IPS DF 6.9 (cell line): ENCODE data around the gene UBR1.
"Not testable (repeated sequence)": the region's sequence is repeated elsewhere in the genome, so short reads cannot be mapped to it uniquely, and the experiment has no call there.

Experiments used
- DNase-seq: peaks from one replicate; pipeline ENCODE4 v3.0.0-alpha.2; 2013; ENCODE audit warnings: low read depth, low spot score
- H3K27ac ChIP-seq: one replicate; pipeline ENCODE4 v1.5.1; 2013; ENCODE audit warnings: low read length, control low read depth
- H3K27me3 ChIP-seq: 2 replicates; pipeline ENCODE4 v1.6.1; 2013; ENCODE audit warnings: mild to moderate bottlenecking, low read length; ENCODE audit not compliant: control insufficient read depth, insufficient read depth
- H3K36me3 ChIP-seq: 2 replicates; pipeline ENCODE4 v1.6.1; 2013; ENCODE audit warnings: low read length; ENCODE audit not compliant: control insufficient read depth, insufficient read depth
- H3K4me1 ChIP-seq: 2 replicates; pipeline ENCODE4 v1.6.1; 2013; ENCODE audit warnings: low read length; ENCODE audit not compliant: control insufficient read depth, insufficient read depth
- H3K4me3 ChIP-seq: 2 replicates; pipeline ENCODE4 v1.5.1; 2013; ENCODE audit warnings: mild to moderate bottlenecking, low read length
- H3K9me3 ChIP-seq: 2 replicates; pipeline ENCODE4 v1.6.1; 2013; ENCODE audit warnings: low read length, inconsistent platforms; ENCODE audit not compliant: control insufficient read depth, insufficient read depth
- WGBS: extraction: QIAGEN DNeasy Blood & Tissue Kit; methylation state at CpG from one replicate; pipeline ENCODE4 v1.1.7; 2013; ENCODE audit warnings: mixed read lengths, missing lambda C conversion rate; ENCODE audit not compliant: insufficient read length, insufficient coverage; 5-methylcytosine and 5-hydroxymethylcytosine counted together

UBR1 gene

DNA sequence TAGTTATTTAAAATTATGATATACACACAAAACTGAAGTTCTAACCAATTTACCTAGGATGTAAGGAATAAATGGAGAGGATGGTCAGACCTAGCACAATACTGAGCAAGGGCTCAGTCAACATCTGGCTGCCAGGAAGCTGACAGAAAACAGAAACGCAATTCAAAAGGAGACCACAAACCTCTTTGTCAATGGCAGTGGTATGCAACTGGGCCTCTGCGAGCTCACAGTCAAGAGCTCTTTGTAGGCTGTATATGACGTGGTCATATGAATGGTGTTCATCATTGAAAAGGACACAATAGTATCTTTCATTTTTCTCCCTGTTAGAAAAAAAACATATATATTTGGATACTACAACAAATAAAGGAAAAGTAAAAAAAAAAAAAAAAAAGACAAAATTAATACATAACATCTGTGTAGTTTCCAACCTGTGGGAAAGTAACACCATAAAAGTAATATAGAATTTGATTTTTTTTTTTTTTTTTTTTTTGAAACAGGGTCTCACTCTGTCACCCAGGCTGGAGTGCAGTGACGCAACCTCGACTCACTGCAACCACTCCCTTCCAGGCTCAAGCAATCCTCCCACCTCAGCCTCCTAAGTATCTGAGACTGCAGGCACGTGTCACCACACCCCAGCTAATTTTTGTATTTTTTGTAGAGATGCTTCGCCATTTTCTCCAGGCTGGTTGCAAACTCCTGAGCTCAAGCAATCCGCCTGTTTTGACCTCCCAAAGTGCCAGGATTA lies 37.9 kb downstream of the UBR1 start:
- no CpG with 5 or more reads among the region's 8 CpGs for WGBS
- H3K4me1 ChIP-seq: no peaks in the 10 kb centered on the region
- H3K4me3 ChIP-seq: no peak overlapping the region
- no peak for DNase-seq
- H3K27me3 ChIP-seq: no peaks in the 10 kb centered on the region
- H3K27ac ChIP-seq: no peak overlapping the region
- H3K9me3 ChIP-seq: no peaks in the 10 kb centered on the region
- H3K36me3 ChIP-seq: no peaks in the 10 kb centered on the region

- Histone ChIP-seq H3K9me3 (no peaks in the 10 kb centered on the region), H3K4me1 (no peaks in the 10 kb centered on the region), H3K27me3 (no peaks in the 10 kb centered on the region), H3K27ac (no peak overlapping the region), H3K4me3 (no peak overlapping the region), H3K36me3 (0 out of 2 replicates have a peak, but pooled peaks cover 2% of the 10 kb centered on the region)
- DNase-seq: no peak
Observed at GRCh38 chr15:43056696-43057095, 49.1 kb downstream of the UBR1 start.

DNA sequence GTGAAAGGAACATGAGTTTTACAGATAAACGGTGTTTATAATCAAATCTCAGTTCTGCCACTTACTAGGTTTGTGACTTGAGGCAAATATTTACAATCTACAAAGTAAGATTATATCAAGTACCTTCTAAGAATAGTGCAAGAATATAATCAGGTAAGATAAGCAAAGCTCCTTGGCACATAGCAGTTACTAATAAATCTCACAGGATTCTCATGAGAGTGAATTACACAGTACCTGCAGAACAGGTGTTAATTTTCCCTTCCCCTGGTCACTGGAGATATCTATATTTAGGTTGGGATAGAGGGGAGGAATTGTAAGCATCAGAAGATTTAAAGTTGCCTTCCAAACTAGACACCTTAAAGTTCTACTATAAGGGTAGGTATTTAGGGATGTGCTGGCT lies 53.0 kb downstream of the UBR1 start:
- Histone ChIP-seq H3K4me3 (no peak overlapping the region), H3K27me3 (no peaks in the 10 kb centered on the region), H3K27ac (no peak overlapping the region), H3K4me1 (no peaks in the 10 kb centered on the region), H3K36me3 (no peaks in the 10 kb centered on the region), H3K9me3 (no peaks in the 10 kb centered on the region)
- DNase-seq: no peak
- no CpG with 5 or more reads among the region's 1 CpG for WGBS

DNA sequence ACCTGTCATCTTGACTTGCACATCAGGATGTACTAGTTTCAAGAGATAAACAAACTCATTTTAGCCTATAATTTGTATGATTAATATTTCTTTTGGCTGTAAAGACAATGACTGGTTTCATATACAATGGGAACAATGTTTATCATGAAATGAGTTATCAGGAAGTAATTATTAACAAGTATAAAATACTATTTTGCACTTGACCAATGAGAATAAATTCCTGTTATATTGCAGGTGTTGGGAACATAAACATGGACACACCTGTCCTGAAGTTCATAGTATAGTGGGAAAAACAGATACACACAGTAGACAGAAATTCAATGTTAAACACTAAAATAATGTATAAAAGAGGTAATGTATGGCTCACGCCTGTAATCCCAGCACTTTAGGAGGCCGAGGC lies 56.9 kb downstream of the UBR1 start:
- Histone ChIP-seq H3K27ac (no peak overlapping the region), H3K9me3 (no peaks in the 10 kb centered on the region), H3K36me3 (no peaks in the 10 kb centered on the region), H3K27me3 (no peaks in the 10 kb centered on the region), H3K4me3 (no peak overlapping the region), H3K4me1 (no peaks in the 10 kb centered on the region)
- no CpG with 5 or more reads among the region's 2 CpGs for WGBS
- DNase-seq: no peak

GRCh38 chr15:43046484-43046883 lies 59.4 kb downstream of the UBR1 start:
- no peak for DNase-seq
- H3K27me3 ChIP-seq: no peaks in the 10 kb centered on the region
- no peak overlapping the region for H3K4me3 ChIP-seq
- H3K27ac ChIP-seq: no peak overlapping the region
- H3K9me3 ChIP-seq: no peaks in the 10 kb centered on the region
- WGBS: no CpG with 5 or more reads among the region's 2 CpGs
- no peaks in the 10 kb centered on the region for H3K4me1 ChIP-seq
- no peaks in the 10 kb centered on the region; the same call in 1 of the 2 replicates for H3K36me3 ChIP-seq

GRCh38 chr15:43042885-43043284 lies 63.0 kb downstream of the UBR1 start:
- no peak for DNase-seq
- no peaks in the 10 kb centered on the region; the same call in 1 of the 2 replicates for H3K36me3 ChIP-seq

DNA sequence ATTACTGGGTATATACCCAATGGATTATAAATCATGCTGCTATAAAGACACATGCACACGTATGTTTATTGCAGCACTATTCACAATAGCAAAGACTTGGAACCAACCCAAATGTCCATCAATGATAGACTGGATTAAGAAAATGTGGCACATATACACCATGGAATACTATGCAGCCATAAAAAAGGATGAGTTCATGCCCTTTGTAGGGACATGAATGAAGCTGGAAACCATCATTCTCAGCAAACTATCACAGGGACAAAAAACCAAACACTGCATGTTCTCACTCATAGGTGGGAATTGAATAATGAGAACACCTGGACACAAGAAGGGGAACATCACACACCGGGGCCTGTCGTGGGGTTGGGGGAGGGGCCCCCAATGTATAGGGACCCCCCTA lies 64.8 kb downstream of the UBR1 start:
- not testable (repeated sequence) for DNase-seq, H3K4me1 ChIP-seq, H3K9me3 ChIP-seq, H3K27ac ChIP-seq, H3K36me3 ChIP-seq, H3K4me3 ChIP-seq, H3K27me3 ChIP-seq
- WGBS: no CpG with 5 or more reads among the region's 3 CpGs

More at GRCh38 chr15:43042885-43043284, 63.0 kb downstream of the UBR1 start:
- no peaks in the 10 kb centered on the region for H3K4me1 ChIP-seq
- H3K9me3 ChIP-seq: no peaks in the 10 kb centered on the region
- H3K4me3 ChIP-seq: no peak overlapping the region
- H3K27ac ChIP-seq: no peak overlapping the region
- no CpG with 5 or more reads among the region's 1 CpG for WGBS
- no peaks in the 10 kb centered on the region for H3K27me3 ChIP-seq

- H3K27ac ChIP-seq, H3K4me3 ChIP-seq, DNase-seq, H3K27me3 ChIP-seq, H3K9me3 ChIP-seq, H3K4me1 ChIP-seq, H3K36me3 ChIP-seq: not testable (repeated sequence)
- no CpG with 5 or more reads among the region's 1 CpG for WGBS
Observed at GRCh38 chr15:43035240-43035639, 70.6 kb downstream of the UBR1 start.

- H3K4me3 ChIP-seq: no peak overlapping the region
- peaks cover 2% of the 10 kb centered on the region; the same call in 1 of the 2 replicates for H3K36me3 ChIP-seq
- no peak for DNase-seq
- no peaks in the 10 kb centered on the region for H3K9me3 ChIP-seq
- H3K4me1 ChIP-seq: no peaks in the 10 kb centered on the region
- H3K27me3 ChIP-seq: no peaks in the 10 kb centered on the region
- no peak overlapping the region for H3K27ac ChIP-seq
Observed at GRCh38 chr15:43029476-43029875, 76.4 kb downstream of the UBR1 start.

DNA sequence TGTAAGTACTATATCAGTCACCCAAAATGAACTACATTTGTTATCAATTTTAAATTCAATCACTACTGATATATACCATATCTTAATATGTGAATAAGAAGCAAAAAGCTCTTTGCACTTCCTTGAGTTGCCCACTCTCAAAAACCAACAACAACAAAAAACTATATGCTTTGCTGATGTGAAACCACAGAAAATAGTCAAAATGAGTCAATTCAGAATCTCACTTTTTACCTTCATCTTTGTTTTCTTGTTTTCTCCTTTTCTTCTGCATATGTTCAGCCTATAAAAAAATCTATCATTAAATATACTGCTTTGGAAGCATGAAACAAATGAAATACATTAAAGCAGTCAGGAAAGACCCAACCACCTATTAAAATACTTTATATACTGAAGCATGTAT lies 80.7 kb downstream of the UBR1 start:
- no peak for DNase-seq
- no peak overlapping the region for H3K27ac ChIP-seq
- no peaks in the 10 kb centered on the region for H3K4me1 ChIP-seq
- no peaks in the 10 kb centered on the region for H3K9me3 ChIP-seq
- H3K36me3 ChIP-seq: peaks cover 5% of the 10 kb centered on the region; the same call in 1 of the 2 replicates
- H3K27me3 ChIP-seq: no peaks in the 10 kb centered on the region
- H3K4me3 ChIP-seq: no peak overlapping the region

DNA sequence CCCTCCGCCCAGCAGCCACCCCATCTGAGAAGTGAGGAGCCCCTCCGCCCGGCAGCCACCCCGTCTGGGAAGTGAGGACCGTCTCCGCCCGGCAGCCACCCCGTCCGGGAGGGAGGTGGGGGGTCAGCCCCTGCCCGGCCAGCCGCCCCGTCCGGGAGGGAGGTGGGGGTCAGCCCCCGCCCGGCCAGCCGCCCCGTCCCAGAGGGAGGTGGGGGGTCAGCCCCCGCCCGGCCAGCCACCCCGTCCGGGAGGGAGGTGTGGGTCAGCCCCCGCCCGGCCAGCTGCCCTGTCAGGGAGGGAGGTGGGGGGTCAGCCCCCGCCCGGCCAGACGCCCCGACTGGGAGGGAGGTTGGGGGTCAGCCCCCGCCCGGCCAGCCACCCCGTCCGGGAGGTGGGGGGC lies 91.2 kb downstream of the UBR1 start:
- not testable (repeated sequence) for H3K36me3 ChIP-seq, DNase-seq, H3K4me1 ChIP-seq, H3K4me3 ChIP-seq, H3K27me3 ChIP-seq, H3K9me3 ChIP-seq, H3K27ac ChIP-seq
- no CpG with 5 or more reads among the region's 31 CpGs for WGBS
